Measurements from ENCODE around the gene PITPNC1.
A peak's percentile ranks its signal among the peaks of the same experiment; 100 is the strongest.
"Not testable (repeated sequence)": the region's sequence is repeated elsewhere in the genome, so short reads cannot be mapped to it uniquely, and the experiment has no call there.

Gene PITPNC1

GRCh38 chr17:67372751-67373150, 4.3 kb upstream of the PITPNC1 start:
- no peak for DNase-seq

- peak; percentile 79 for DNase-seq
These were observed 2.6 kb upstream of the PITPNC1 start for GRCh38 chr17:67374329-67375053.

GRCh38 chr17:67375054-67375427, 2.0 kb upstream of the PITPNC1 start:
- DNase-seq: no peak

- DNase-seq: no peak
These were observed 1.4 kb upstream of the PITPNC1 start for GRCh38 chr17:67375716-67376115.

GRCh38 chr17:67376415-67376736, 705 bp upstream of the PITPNC1 start:
- no peak for DNase-seq

- peak; percentile 30 for DNase-seq
These were observed 690 bp downstream of the PITPNC1 start for GRCh38 chr17:67377488-67378453.

GRCh38 chr17:67378454-67379250, 1.6 kb downstream of the PITPNC1 start:
- peak; percentile 67 for DNase-seq

- no peak for DNase-seq
These were observed 2.2 kb downstream of the PITPNC1 start for GRCh38 chr17:67379251-67379630.

- DNase-seq: no peak
These were observed 4.8 kb downstream of the PITPNC1 start for GRCh38 chr17:67381929-67382257.

GRCh38 chr17:67385122-67385988, 8.3 kb downstream of the PITPNC1 start:
- DNase-seq: no peak

- DNase-seq: peak; percentile 31
These were observed 10.0 kb downstream of the PITPNC1 start for GRCh38 chr17:67386965-67387551.

GRCh38 chr17:67388536-67388935, 11.5 kb downstream of the PITPNC1 start:
- not testable (repeated sequence) for DNase-seq

GRCh38 chr17:67388986-67389385, 11.9 kb downstream of the PITPNC1 start:
- no peak for DNase-seq

- no peak for DNase-seq
These were observed 13.0 kb downstream of the PITPNC1 start for GRCh38 chr17:67390006-67390645.

- DNase-seq: peak; percentile 5
These were observed 13.7 kb downstream of the PITPNC1 start for GRCh38 chr17:67390646-67391361.

GRCh38 chr17:67392111-67392510, 15.0 kb downstream of the PITPNC1 start:
- DNase-seq: no peak

- no peak for DNase-seq
These were observed 16.8 kb downstream of the PITPNC1 start for GRCh38 chr17:67393809-67394397.

- DNase-seq: no peak
These were observed 22.6 kb downstream of the PITPNC1 start for GRCh38 chr17:67399676-67400075.

- no peak for DNase-seq
These were observed 23.1 kb downstream of the PITPNC1 start for GRCh38 chr17:67400193-67400592.

GRCh38 chr17:67401106-67401505, 24.0 kb downstream of the PITPNC1 start:
- no peak for DNase-seq

Measured in effector CD8-positive, alpha-beta T cell (primary cell).